Measurements from ENCODE around the gene MCF2L. TPM values are rescaled to one million over a fixed set of nuclear protein-coding genes. Genes with fewer than 3 reads are reported as not detected.

Gene MCF2L, protein sequence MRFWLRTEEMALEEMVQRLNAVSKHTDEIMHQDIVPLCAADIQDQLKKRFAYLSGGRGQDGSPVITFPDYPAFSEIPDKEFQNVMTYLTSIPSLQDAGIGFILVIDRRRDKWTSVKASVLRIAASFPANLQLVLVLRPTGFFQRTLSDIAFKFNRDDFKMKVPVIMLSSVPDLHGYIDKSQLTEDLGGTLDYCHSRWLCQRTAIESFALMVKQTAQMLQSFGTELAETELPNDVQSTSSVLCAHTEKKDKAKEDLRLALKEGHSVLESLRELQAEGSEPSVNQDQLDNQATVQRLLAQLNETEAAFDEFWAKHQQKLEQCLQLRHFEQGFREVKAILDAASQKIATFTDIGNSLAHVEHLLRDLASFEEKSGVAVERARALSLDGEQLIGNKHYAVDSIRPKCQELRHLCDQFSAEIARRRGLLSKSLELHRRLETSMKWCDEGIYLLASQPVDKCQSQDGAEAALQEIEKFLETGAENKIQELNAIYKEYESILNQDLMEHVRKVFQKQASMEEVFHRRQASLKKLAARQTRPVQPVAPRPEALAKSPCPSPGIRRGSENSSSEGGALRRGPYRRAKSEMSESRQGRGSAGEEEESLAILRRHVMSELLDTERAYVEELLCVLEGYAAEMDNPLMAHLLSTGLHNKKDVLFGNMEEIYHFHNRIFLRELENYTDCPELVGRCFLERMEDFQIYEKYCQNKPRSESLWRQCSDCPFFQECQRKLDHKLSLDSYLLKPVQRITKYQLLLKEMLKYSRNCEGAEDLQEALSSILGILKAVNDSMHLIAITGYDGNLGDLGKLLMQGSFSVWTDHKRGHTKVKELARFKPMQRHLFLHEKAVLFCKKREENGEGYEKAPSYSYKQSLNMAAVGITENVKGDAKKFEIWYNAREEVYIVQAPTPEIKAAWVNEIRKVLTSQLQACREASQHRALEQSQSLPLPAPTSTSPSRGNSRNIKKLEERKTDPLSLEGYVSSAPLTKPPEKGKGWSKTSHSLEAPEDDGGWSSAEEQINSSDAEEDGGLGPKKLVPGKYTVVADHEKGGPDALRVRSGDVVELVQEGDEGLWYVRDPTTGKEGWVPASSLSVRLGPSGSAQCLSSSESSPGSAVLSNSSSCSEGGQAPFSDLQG
- total RNA-seq (2013; cell fraction: nucleolus; rRNA removed) = 1.1 and 2.9 TPM in 2 replicates
- total RNA-seq (2014; rRNA removed) = 0.06 and 0.16 TPM in 2 replicates
- 0.05 and 0.22 TPM in 2 replicates for total RNA-seq (2014; rRNA removed; fragmentation: Illumina TruSeq; extraction: Trizol)
- 0.96 and 1.1 TPM in 2 replicates for total RNA-seq (2021)
- polyA plus RNA-seq (2011; ENCODE audit: low read depth) = 0.37 TPM
- 0.20 and 0.48 TPM in 2 replicates for polyA plus RNA-seq (2011; rRNA removed)
- 0.18 and 0.21 TPM in 2 replicates for polyA plus RNA-seq (2011; cell fraction: cytosol; rRNA removed)
- polyA plus RNA-seq (2011; cell fraction: nucleus; rRNA removed) = 0.94 and 1.4 TPM in 2 replicates
- polyA plus RNA-seq (2012) = 0.61 and 0.91 TPM in 2 replicates
- polyA plus RNA-seq (2014; fragmentation: Illumina TruSeq; extraction: Trizol) = 0.06 and 0.11 TPM in 2 replicates
- not detected for polyA plus RNA-seq (2014; fragmentation: Nextera tagmentation; extraction: Ambion mirVana)
- 0.06 and 0.37 TPM in 2 replicates for polyA plus RNA-seq (2014; rRNA removed)
- polyA plus RNA-seq (2016; fragmentation: Nextera tagmentation; extraction: Ambion mirVana) = under 1 TPM; 0.10 to 0.19 TPM
- 0.15 and 1.1 TPM in 2 replicates for polyA minus RNA-seq (2011; rRNA and poly(A)+ RNA removed)
- 1.3 and 3.4 TPM in 2 replicates for polyA minus RNA-seq (2011; cell fraction: cytosol; rRNA and poly(A)+ RNA removed)
- polyA minus RNA-seq (2011; cell fraction: nucleus; rRNA and poly(A)+ RNA removed) = 0.36 and 1.5 TPM in 2 replicates
- Bru-seq, nascent RNA = percentile 25 among the genes with signal in this experiment
- BruChase-seq, experiment 1, labeled RNA remaining after a 6-hour chase = percentile 18 among the genes with signal in this experiment
- BruChase-seq, experiment 2, labeled RNA remaining after a 2-hour chase = percentile 16 among the genes with signal in this experiment
- long read RNA-seq, experiment 1 = 0 reads
- long read RNA-seq, experiment 2 = 0 reads

DNA sequence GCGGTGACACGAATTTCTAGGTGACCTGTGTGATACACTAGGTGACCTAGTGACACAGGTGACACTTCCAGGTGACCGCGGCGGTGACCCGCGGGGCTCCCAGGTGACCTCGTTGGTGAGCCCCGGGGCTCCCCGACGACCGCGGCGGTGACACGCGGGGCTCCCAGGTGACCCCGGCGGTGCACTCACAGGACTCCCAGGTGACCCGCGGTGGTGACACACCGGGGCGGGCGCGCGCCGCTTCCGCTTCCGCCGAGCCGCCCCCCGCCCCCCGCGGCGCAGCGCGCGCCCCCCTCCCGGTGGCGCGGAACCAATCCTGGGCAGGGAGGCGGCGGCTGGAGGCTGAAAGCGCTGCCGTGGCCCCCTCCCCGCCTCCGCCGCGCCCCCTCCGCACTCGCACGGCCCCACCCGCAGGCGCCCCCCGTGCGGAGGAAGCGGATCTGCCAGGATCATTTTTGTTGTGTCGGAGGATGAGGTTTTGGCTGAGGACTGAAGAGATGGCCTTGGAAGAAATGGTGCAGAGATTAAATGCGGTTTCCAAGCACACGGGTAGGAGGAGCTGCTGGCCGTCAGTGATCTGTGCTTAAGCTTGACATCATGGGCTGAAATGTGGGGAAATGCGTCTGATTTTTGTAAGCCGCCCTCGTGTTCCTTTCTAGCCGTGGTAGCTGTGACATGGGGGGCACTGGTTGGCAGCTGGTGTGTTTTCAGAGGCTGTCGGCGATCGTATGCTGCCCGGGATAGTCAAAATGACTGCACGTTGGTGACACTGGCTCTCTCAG is at the start of gene MCF2L:
MCF2L (plus strand) TSS at position 305 of the 782 bp plus-strand sequence; CDS start at position 471, 166 bp downstream.
- ChIA-PET SMC1A (ENCODE audit: uncharacterized antibody, unreplicated experiment) (no interaction called here), RAD21 (ENCODE audit: unreplicated experiment) (no interaction called here), CTCF (no interaction called here), POLR2A (no interaction called here)
- intact Hi-C loops (cut with micrococcal nuclease; ENCODE audit: unreplicated experiment) = no loop called here
- no TSS peak for BruUV-seq (replicated peaks)
- Histone ChIP-seq H2AFZ (ENCODE audit: control insufficient read depth, low read depth, low read length) (no peak within 1 kb of the TSS; the same call in 1 of the 2 replicates), H3K4me3 (peak within 1 kb of the TSS; percentile 6; the same call in 1 of the 2 replicates), H3K9me3 (replicated peaks; ENCODE audit: control insufficient read depth, insufficient read depth, low read length) (no peaks in the 10 kb centered on the region), H3K79me2 (ENCODE audit: control insufficient read depth, insufficient read depth, low read length) (no peaks in the 10 kb centered on the region), H3K27me3 (replicated peaks in 1 of 2; ENCODE audit: control insufficient read depth in 2 of 2, insufficient read depth in 2 of 2, low read length in 1 of 2) (peaks cover 0 to 2% of the 10 kb centered on the region in 2 experiments; a peak in 2 of 4 replicates), H4K20me1 (ENCODE audit: control insufficient read depth, insufficient read depth) (no peaks in the 10 kb centered on the region), H3K27ac (ENCODE audit: control insufficient read depth, insufficient read depth) (no peak within 1 kb of the TSS), H3K4me2 (ENCODE audit: control insufficient read depth, insufficient read depth) (peak within 1 kb of the TSS; percentile 63; the same call in 1 of the 2 replicates), H3K4me1 (ENCODE audit: control insufficient read depth, insufficient read depth, low read length) (no peaks in the 10 kb centered on the region), H3K36me3 (ENCODE audit: control insufficient read depth in 2 of 2, insufficient read depth in 2 of 2, low read length in 1 of 2) (no peaks in the 10 kb centered on the region), H3K9ac (ENCODE audit: control insufficient read depth, insufficient read depth, low read length) (no peak within 1 kb of the TSS)
- DNase-seq (ENCODE audit: low read depth, low spot score) (no peak), ATAC-seq (no peak), FAIRE-seq (no peak)
- in situ Hi-C loops (cut with MboI) = no loop called here
- WGBS (ENCODE audit: insufficient coverage, insufficient replicate concordance, low lambda C conversion rate, missing lambda C conversion rate) = under 1% methylated on average over 48 of the region's 69 CpGs
- no peak for TF ChIP-seq MXI1 (IDR thresholded peaks at IDR 0.05; ENCODE audit: low read depth, low read length)
- TF ChIP-seq NR2F1 (conservative IDR thresholded peaks at IDR 0.05) = peak; percentile 63; the same call in 1 of the 2 replicates
